ENCODE results near the gene CREBBP. TPM values are rescaled to one million over a fixed set of nuclear protein-coding genes. Genes with fewer than 3 reads are reported as not detected.

CREBBP gene
- total RNA-seq, 1 donor from 2014 or later, result 7.8 TPM

DNA sequence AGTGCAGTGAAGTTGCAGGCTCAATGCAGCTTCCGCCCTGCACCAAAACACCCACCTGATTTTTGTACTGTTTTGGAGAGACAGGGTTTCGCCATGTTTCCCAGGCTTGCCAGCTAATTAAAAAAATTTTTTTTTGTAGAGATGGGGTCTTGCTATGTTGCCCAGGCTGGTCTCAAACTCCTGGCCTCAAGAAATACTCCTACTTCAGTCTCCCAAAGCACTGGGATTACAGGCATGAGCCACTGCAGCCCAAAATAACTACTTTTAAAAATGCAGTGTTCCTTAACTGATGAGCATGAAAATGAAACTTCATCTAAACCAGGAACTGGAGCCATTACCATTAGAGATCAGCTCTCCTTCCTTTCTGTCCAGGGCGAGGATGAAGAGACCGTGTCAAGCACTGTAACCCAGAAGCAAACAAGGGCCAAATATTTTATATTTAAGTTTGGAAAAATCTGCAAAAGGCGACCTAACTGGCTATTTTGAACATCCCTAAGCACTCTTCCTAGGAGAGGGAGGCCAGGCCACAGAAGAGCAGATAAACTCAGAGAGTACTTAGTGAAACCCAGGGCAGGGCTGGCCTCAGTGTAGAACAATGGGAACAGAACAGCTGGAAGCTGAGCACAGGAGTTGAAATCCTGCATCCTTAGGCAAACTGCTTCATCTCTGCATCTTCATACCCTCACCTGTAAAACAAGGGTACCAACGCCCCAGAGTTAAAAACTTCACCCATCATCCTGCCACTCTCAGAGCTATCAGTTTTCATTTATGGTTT lies 24.0 kb downstream of the CREBBP start:
- no peak for DNase-seq (ENCODE audit: low read depth in 2 of 2)

- no peak for DNase-seq (ENCODE audit: low read depth in 2 of 2)
Measured at GRCh38 chr16:3854750-3855541, 25.6 kb downstream of the CREBBP start.

DNA sequence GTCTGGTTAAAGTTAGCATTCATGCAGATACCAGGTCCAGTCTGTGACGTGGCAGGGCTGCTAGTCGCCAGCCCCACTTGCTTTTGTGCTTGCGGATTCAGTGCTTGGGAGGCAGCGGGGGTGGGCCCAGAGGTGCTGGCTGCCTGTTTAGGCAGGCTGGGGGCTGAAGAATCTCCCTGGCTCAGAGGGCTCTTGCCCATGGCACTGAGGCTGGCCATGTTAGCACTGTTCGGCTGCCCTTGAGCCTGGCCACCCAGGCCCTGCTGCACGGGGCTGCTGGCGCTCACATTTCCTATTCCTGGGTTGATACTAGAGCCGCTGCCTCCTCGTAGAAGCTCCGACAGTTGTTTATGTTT lies 30.0 kb downstream of the CREBBP start:
- DNase-seq (ENCODE audit: low read depth in 2 of 2), result no peak

DNA sequence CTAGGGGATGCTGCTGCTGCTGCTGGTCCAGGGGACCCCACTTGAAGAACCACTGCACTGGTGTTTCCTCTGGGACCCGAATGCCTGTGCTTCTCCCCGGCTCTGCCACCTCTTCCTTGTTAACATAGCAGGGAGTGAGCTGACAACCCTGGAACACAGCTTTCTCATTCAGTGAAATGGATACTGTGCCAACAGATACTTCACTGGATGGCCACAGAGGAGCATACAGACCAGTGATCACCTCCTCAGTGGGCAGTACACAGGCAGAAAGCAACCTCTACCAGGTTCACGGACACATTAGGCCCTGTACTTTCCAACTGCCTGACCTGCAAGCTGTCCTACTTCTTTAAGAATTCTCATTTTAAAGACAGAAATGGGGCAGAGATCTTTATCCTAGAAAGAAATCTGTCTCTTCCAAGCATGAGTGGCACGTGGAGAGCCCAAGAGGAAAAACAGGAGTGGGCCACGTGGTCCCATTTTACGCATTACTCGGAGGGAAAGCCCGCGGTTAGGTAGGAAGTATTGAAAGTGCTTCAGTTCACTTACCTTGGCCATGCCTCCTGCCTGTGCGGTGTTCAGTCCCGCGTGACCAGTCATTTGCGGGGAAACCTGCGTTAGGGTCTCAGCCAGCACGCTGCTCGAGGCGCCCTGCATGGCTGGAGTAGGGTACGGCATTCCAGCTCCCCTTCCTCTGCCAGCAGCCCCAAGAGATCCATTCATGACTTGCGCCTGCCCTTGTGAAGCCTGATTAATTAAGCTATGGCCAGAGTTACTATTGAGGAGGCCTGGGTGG lies 30.6 kb downstream of the CREBBP start:
- no peak for DNase-seq (ENCODE audit: low read depth in 2 of 2)

GRCh38 chr16:3846595-3847091 lies 33.9 kb downstream of the CREBBP start:
- DNase-seq (ENCODE audit: low read depth in 2 of 2), result no peak

- no peak for DNase-seq (ENCODE audit: low read depth in 2 of 2)
Measured at GRCh38 chr16:3846087-3846486, 34.4 kb downstream of the CREBBP start.

DNA sequence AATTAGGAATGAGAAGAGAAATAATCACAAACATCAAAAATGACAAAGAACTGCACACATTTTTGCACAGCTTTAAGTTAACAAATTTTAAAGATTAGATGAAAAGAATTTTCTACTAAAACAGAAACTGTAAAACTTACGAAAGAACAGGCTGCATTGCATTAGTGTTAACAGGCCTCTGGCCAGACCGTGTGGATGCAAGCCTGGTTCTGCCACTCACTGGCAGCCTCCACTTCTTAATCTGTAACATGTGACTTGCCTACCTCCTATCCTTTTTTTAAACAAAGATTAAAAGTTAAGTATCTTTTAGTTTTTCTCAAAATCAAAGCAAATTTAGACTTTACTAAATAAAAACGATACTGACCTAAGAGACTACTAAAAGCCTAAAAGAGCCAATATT lies 37.5 kb downstream of the CREBBP start:
- DNase-seq (ENCODE audit: low read depth in 2 of 2), result no peak

- no peak for DNase-seq (ENCODE audit: low read depth in 2 of 2)
Measured at GRCh38 chr16:3841729-3842508, 38.6 kb downstream of the CREBBP start.

GRCh38 chr16:3839402-3840184 lies 40.9 kb downstream of the CREBBP start:
- no peak for DNase-seq (ENCODE audit: low read depth in 2 of 2)

DNA sequence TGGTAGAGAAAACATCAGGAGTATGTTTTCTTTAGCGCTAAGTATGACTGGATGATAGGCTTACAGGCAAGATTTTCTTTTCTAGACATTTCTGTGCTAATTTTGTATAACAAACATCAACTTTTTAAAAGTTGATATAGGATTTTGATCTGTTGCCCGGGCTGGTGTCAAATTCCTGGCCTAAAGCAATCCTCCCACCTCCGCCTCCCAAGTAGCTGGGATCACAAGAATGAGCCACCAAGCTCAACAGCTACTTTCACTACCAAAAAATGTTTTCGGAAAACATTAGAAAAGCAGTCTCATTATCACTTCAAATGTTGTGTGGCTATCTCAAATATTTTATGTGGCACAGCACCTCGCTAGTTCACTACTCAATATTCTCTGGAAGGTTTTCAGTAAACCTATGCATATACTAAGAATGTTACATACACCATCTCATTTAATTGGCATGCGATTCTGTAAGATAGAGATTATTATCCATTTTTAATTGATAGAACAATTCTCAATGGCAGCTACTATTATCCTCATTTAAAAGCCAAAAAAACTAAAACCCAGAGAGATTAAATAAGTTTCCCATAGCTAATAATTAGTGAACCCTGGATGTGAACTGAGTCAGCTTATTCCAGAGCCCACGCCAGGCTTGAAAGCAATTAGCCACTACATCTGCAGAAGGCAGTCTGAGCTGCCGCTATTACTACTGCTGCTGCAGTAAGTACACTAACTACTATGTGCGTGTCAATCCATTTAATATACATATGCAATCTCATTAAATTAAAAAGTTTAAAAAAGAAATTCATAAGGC lies 41.7 kb downstream of the CREBBP start:
- no peak for DNase-seq (ENCODE audit: low read depth in 2 of 2)

DNA sequence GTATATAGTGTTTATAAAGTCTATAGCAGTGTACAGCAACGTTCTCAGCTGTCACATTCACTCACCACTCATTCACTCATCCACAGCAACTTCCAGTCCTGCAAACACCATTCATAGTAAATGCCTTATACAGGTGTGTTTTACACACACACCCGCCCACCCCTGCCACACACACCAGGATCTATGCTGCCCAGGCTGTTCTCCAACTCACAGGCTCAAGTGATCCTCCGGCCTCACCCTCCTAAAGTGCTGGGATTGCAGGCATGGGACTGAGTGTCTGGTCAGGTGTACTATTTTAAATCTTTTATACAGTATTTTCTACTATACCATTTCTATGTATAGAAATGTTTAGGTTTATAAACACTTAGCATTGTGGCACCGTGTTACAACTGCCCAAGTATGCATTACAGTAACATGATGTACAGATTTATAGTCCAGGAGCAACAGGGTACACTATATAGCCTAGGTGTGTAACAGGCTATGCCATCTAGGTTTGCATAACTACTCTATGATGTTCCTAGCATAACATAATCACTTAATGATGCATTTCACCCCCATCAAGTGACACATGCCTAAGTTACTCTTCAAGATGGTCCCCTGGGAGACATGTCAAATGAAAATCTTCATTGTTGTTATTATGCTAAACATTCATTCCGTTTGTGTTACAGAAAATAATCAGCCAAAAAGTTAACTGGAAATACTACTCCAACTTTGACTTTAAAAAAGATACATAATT lies 42.5 kb downstream of the CREBBP start:
- no peak for DNase-seq (ENCODE audit: low read depth in 2 of 2)

GRCh38 chr16:3836641-3837040 lies 43.9 kb downstream of the CREBBP start:
- DNase-seq (ENCODE audit: low read depth in 2 of 2), result no peak

DNA sequence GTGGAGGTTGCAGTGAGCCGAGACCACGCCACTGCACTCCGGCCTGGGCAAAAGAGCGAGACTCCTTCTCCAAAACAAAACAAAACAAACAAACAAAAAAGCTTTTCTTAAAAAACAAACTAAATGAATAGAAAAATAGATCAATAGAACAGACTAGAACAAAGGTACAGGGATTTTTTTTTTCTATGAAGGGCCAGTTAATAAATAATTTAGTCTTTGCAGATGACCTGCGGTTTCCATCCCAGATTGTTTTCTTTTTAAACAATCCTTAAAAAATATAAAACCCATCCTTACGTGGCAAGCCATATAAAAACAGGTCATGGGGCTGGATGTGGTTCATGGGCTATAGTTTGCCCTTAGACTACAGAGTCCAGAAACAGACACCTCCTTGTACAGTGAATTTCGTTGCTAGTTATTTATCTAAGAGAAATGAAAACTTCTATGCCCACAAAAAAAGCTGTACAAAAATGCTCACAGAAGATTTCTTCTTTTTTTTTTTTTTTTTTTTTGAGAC lies 45.4 kb downstream of the CREBBP start:
- DNase-seq (ENCODE audit: low read depth in 2 of 2), result no peak

- DNase-seq (ENCODE audit: low read depth in 2 of 2), result no peak
Measured at GRCh38 chr16:3832668-3833067, 47.8 kb downstream of the CREBBP start.

- no peak for DNase-seq (ENCODE audit: low read depth in 2 of 2)
Measured at GRCh38 chr16:3830625-3831254, 49.8 kb downstream of the CREBBP start.

GRCh38 chr16:3829631-3830536 lies 50.6 kb downstream of the CREBBP start:
- DNase-seq (ENCODE audit: low read depth in 2 of 2), result no peak

GRCh38 chr16:3825940-3826339 lies 54.6 kb downstream of the CREBBP start:
- DNase-seq (ENCODE audit: low read depth in 2 of 2), result no peak
